Urinary bladder (tissue), 4 donors: Measurements from ENCODE around the gene C2CD5. TPM values are rescaled to one million over a fixed set of nuclear protein-coding genes. Genes with fewer than 3 reads are reported as not detected.
"Not testable (repeated sequence)": the region's sequence is repeated elsewhere in the genome, so short reads cannot be mapped to it uniquely, and the experiment has no call there.

Experiments
- DNase-seq: peaks from one replicate; pipeline ENCODE4 v3.0.0-alpha.2; 2015; ENCODE audit errors: extremely low spot score
- H3K27ac ChIP-seq: one replicate; pipeline ENCODE4 v1.5.1; 2013; ENCODE audit warnings: low read depth, mild to moderate bottlenecking, moderate library complexity
- H3K36me3 ChIP-seq: one replicate; pipeline ENCODE4 v1.6.1; 2013; ENCODE audit warnings: mild to moderate bottlenecking, moderate library complexity; ENCODE audit not compliant: insufficient read depth
- H3K4me1 ChIP-seq: one replicate; pipeline ENCODE4 v1.6.1; 2013; ENCODE audit warnings: mild to moderate bottlenecking, moderate library complexity; ENCODE audit not compliant: insufficient read depth
- H3K4me3 ChIP-seq: one replicate; pipeline ENCODE4 v1.5.1; 2013; ENCODE audit warnings: low read depth, low read length
- WGBS: extraction: QIAGEN DNeasy Blood & Tissue Kit; methylation state at CpG from one replicate; pipeline ENCODE4 v1.1.7; 2013; 5-methylcytosine and 5-hydroxymethylcytosine counted together
- polyA plus RNA-seq: library from polyadenylated mRNA; stranded (reverse); fragments of 200-250 nt; gene quantifications from one replicate; pipeline ENCODE4 v1.2.3, GENCODE V29; 2013
- total RNA-seq: library from RNA; depleted of rRNA; stranded (reverse); fragments of >200 nt; gene quantifications from one replicate; pipeline ENCODE4 v1.2.3, GENCODE V29; 2014
- donor health status: healthy with polysubstance abuse.
- donor health status: healthy.

The C2CD5 gene
- total and polyA plus RNA-seq, 2 donors: 18.0 to 109 TPM

DNA sequence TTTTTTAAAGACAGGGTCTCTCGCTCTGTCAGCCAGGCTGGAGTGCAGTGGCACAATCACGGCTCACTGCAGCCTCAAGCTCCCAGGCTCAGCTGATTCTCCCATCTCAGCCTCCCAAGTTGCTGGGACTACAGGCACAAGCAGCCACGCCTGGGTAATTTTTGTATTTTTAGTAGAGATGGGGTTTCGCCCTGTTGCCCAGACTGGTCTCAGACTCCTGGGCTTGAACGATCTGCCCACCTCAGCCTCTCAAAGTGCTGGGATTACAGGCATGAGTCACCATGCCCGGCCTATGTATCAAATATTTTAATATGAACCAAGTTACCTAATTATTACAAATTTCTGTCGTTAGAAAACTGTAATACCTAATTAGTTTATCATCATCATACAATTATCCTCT is 63.5 kb downstream of the C2CD5 start:
- not testable (repeated sequence) for H3K4me3 ChIP-seq, H3K36me3 ChIP-seq, H3K4me1 ChIP-seq, H3K27ac ChIP-seq, DNase-seq
- 94% methylated on average over 7 of the region's 7 CpGs for WGBS

- Histone ChIP-seq H3K4me1 (no peaks in the 10 kb centered on the region), H3K36me3 (no peaks in the 10 kb centered on the region), H3K4me3 (no peak overlapping the region), H3K27ac (no peak overlapping the region)
- 68% methylated on average over 3 of the region's 3 CpGs for WGBS
- no peak for DNase-seq
These were observed 64.3 kb downstream of the C2CD5 start for GRCh38 chr12:22480016-22480415.

GRCh38 chr12:22477894-22478287 is 66.5 kb downstream of the C2CD5 start:
- DNase-seq: no peak
- H3K36me3 ChIP-seq: peaks cover 2% of the 10 kb centered on the region
- 82% methylated on average over 2 of the region's 2 CpGs for WGBS
- H3K4me1 ChIP-seq: no peaks in the 10 kb centered on the region
- no peak overlapping the region for H3K4me3 ChIP-seq
- no peak overlapping the region for H3K27ac ChIP-seq

DNA sequence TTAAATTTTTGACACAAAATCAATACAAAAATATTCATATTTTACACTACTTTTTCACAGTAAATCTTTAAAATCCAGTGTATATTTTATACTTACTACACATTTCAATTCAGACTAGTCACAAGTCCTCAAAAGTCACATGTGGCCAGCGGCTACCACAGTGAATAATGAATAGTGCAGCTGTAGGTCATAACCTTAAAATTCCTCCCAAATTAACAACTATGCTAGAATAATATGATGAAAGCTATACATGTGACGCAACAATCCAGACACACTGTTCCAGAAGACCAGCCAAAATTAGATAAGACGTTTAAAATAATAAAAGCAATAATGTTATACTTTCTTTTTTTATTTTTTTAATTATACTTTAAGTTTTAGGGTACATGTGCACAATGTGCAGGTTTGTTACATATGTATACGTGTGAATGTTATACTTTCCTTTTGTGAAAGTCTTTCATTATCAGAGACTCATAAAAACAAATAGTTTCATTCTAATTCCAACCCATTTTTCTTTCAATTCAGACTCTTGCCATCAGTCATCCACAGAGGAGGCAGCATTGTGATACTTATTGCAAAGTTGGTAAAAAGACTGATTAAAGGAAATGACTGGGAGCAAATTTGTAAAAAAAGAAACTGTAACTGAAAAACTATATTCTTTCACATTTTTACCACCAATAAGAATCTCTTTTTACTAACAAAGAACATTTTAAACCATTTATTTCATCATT is 67.0 kb downstream of the C2CD5 start:
- DNase-seq: no peak
- H3K4me1 ChIP-seq: no peaks in the 10 kb centered on the region
- 79% methylated on average over 4 of the region's 4 CpGs for WGBS
- no peak overlapping the region for H3K27ac ChIP-seq
- no peak overlapping the region for H3K4me3 ChIP-seq
- peaks cover 2% of the 10 kb centered on the region for H3K36me3 ChIP-seq

DNA sequence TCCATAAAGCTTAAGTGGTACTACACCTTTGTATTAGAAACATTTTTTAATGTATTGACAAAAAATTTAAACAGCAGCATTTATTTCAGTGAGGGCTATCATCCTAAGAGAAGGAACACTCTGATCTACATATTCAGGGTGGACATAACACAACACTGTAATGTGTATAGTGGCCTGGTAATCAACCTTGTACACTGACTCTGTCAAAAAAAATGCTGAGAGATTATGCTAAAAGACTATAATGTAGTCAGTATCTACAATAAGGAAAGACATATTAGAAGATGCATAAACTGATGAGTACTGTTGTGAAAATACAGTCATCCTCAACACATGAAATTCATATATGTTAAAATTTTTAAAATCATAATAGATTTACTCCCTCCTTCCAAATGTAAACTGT is 68.2 kb downstream of the C2CD5 start:
- Histone ChIP-seq H3K27ac (no peak overlapping the region), H3K4me3 (no peak overlapping the region), H3K36me3 (peaks cover 2% of the 10 kb centered on the region), H3K4me1 (no peaks in the 10 kb centered on the region)
- DNase-seq: no peak

DNA sequence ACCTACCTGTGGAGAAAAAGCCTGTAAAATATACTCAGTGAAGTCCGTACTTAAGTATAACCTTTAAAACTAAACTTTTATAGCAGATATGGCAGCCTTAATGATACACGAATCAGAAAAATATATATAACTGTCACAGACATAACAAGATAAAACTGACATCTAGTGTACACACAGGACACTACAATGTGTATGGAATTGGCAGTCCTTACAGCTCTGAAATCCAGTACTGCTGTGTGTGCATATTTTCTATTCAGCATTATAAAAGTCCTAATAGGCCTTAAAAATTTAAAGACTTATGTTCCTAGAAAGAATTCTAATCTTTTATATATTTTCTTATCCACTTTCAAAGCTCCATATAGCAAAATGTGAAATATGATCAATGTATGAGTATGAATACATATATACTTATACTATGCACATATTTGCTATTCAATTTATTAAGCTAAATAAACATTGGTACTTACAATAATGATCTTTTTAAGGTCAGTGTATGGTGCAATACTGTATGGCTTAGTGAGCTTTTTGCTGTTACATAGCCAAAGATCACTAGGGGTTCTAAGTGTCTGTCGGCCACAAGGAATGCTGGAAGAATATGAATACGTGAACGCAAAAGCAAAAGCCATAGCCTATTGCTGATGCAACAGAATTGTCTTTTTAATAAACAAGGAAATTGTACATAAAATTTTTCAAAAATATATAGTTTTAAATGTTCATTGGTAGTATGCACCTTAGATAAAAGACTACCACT is 69.2 kb downstream of the C2CD5 start:
- WGBS: 80% methylated on average over 5 of the region's 5 CpGs
- Histone ChIP-seq H3K4me1 (no peaks in the 10 kb centered on the region), H3K36me3 (peaks cover 2% of the 10 kb centered on the region), H3K27ac (no peak overlapping the region), H3K4me3 (no peak overlapping the region)
- no peak for DNase-seq

- peaks cover 2% of the 10 kb centered on the region for H3K36me3 ChIP-seq
These were observed 71.1 kb downstream of the C2CD5 start for GRCh38 chr12:22473212-22473611.

GRCh38 chr12:22467190-22467589 is 77.2 kb downstream of the C2CD5 start:
- WGBS: 92% methylated on average over 10 of the region's 10 CpGs
- DNase-seq: no peak
- Histone ChIP-seq H3K36me3 (no peaks in the 10 kb centered on the region), H3K27ac (no peak overlapping the region), H3K4me1 (no peaks in the 10 kb centered on the region), H3K4me3 (no peak overlapping the region)

More at GRCh38 chr12:22473212-22473611, 71.1 kb downstream of the C2CD5 start:
- no peaks in the 10 kb centered on the region for H3K4me1 ChIP-seq
- 88% methylated on average over 5 of the region's 5 CpGs for WGBS
- H3K4me3 ChIP-seq: no peak overlapping the region
- no peak overlapping the region for H3K27ac ChIP-seq
- DNase-seq: no peak

DNA sequence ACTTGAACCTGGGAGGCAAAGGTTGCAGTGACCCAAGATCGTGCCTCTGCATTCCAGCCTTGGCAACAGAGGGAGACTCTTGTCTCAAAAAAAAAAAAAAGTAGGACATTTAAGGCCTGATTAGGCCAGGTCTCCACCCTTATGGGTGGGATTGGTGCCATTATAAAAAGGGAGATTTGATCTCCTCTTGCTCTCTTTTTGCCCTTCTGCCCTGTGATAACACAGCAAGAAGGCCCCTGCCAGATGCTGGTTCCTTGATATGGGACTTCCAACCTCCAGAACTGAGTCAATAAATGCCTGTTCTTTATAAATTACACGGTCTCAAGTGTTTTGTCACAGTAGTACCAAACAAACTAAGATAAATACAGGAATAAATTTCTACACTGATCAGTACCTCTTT is 81.0 kb downstream of the C2CD5 start:
- WGBS: 97% methylated on average over 2 of the region's 2 CpGs
- Histone ChIP-seq H3K36me3 (peaks cover 2% of the 10 kb centered on the region), H3K27ac (no peak overlapping the region), H3K4me3 (no peak overlapping the region), H3K4me1 (no peaks in the 10 kb centered on the region)
- DNase-seq: no peak

DNA sequence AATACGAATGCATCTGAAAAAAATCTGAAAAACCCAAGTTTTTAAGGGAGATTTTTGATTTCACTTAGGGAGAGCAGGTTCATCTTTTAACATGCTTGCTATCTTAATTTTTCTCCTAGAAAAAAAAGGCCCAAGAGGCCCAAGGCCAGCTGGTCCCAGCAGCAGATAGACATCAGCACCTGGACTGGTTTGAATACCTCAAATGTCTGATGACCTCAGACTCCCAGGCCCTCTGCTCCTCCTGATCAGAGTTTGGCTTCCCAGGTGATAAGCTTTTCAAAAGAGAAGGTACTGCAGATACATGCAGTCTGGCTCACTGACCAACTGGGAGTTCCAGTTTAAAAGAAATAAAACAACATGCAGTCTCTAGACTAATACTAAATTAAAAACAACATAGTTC is 82.6 kb downstream of the C2CD5 start:
- DNase-seq: no peak
- Histone ChIP-seq H3K4me3 (no peak overlapping the region), H3K27ac (no peak overlapping the region), H3K4me1 (no peaks in the 10 kb centered on the region), H3K36me3 (peaks cover 2% of the 10 kb centered on the region)
- 96% methylated on average over 1 of the region's 1 CpG for WGBS

DNA sequence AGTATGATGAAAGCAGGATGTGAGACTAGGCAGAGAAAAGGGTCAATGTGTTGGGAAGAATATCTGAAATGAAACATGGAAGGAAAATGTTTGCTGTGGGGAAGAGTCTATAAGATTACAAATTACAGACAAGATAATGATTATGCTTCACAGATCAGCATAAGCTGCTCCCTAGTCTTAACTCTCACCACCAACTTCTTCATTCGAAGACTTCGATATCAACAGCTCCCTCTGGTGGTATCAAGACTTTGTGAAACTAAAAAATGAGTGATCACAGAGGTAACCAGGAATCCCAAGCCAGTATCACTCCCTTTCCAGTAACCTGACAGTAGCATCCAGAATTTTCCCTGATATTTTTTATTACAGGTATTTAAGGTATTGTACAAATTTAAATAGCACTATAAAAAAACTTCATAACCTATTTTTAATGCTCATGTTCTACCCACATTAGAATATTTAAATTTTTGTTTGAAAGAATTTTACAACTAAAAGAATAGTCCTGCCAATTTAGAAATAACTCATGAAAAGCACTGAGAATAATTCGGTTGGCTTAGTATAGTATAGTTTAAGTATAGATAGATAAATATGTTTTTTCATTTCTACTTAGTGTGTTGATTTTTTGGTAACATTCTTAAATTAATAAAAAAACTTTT is 84.4 kb downstream of the C2CD5 start:
- no peak for DNase-seq
- Histone ChIP-seq H3K27ac (no peak overlapping the region), H3K4me1 (no peaks in the 10 kb centered on the region), H3K36me3 (peaks cover 2% of the 10 kb centered on the region), H3K4me3 (no peak overlapping the region)
- WGBS: 25% methylated on average over 3 of the region's 3 CpGs

GRCh38 chr12:22458298-22458937 is 85.9 kb downstream of the C2CD5 start:
- Histone ChIP-seq H3K36me3 (peaks cover 3% of the 10 kb centered on the region), H3K4me1 (no peaks in the 10 kb centered on the region), H3K27ac (no peak overlapping the region), H3K4me3 (no peak overlapping the region)
- DNase-seq: no peak
- 76% methylated on average over 6 of the region's 6 CpGs for WGBS

DNA sequence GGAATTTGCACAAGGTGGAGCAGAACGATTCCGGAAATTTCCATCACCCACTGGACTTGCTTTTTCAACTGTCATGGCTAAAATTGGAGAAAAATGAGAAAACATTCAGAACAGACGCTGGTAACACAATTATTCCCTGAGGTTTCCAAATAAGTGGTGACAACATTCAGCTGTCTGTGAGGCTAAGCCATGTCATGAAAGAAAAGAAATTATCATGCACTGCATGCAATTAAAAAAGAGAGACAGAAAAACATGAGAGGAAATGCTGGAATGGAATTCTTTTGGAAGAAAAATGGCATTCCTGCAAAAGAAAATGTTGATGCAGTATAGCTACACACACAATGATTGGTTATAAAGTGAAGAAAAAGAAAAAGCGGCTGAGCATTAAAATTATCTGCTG is 87.3 kb downstream of the C2CD5 start:
- Histone ChIP-seq H3K36me3 (peaks cover 3% of the 10 kb centered on the region), H3K27ac (no peak overlapping the region), H3K4me1 (no peaks in the 10 kb centered on the region), H3K4me3 (no peak overlapping the region)
- 73% methylated on average over 4 of the region's 4 CpGs for WGBS
- no peak for DNase-seq
